ENCODE data around the gene FBL. TPM values are rescaled to one million over a fixed set of nuclear protein-coding genes. Genes with fewer than 3 reads are reported as not detected.

The FBL gene
- total RNA-seq, 1 donor from 2014 or later: 420 TPM

GRCh38 chr19:39871886-39872866 lies 26.0 kb upstream of the FBL start:
- CTCF ChIA-PET: no interaction called here
- H3K4me1 Mint-ChIP-seq: no peaks in the 10 kb centered on the region
- TF ChIP-seq CTCF (IDR thresholded peaks at IDR 0.05): no peak
- POLR2A ChIA-PET: no interaction called here
- no peaks in the 10 kb centered on the region for H3K27me3 Mint-ChIP-seq
- no peak overlapping the region for H3K27ac Mint-ChIP-seq
- intact Hi-C loops (cut with micrococcal nuclease): no loop called here
- no peaks in the 10 kb centered on the region for H3K36me3 Mint-ChIP-seq (ENCODE audit: low read depth)
- no peak overlapping the region for H3K4me3 Mint-ChIP-seq
- ATAC-seq (ENCODE audit: low read depth) (no peak), DNase-seq (no peak)
- H3K9me3 Mint-ChIP-seq: no peaks in the 10 kb centered on the region

- CTCF ChIA-PET: no interaction called here
- no peak for ATAC-seq (ENCODE audit: low read depth)
- POLR2A ChIA-PET: no interaction called here
- Mint-ChIP-seq H3K4me3 (no peak overlapping the region), H3K27ac (no peak overlapping the region), H3K27me3 (no peaks in the 10 kb centered on the region), H3K36me3 (ENCODE audit: low read depth) (no peaks in the 10 kb centered on the region), H3K9me3 (no peaks in the 10 kb centered on the region), H3K4me1 (no peaks in the 10 kb centered on the region)
- intact Hi-C loops (cut with micrococcal nuclease): no loop called here
- TF ChIP-seq CTCF (IDR thresholded peaks at IDR 0.05): no peak
- DNase-seq: no peak
These were observed 25.2 kb upstream of the FBL start for GRCh38 chr19:39871362-39871761.

GRCh38 chr19:39870171-39870971 lies 24.2 kb upstream of the FBL start:
- CTCF ChIA-PET: no interaction called here
- Mint-ChIP-seq H3K36me3 (ENCODE audit: low read depth) (no peaks in the 10 kb centered on the region), H3K4me1 (no peaks in the 10 kb centered on the region), H3K9me3 (no peaks in the 10 kb centered on the region), H3K27ac (no peak overlapping the region), H3K27me3 (no peaks in the 10 kb centered on the region), H3K4me3 (no peak overlapping the region)
- intact Hi-C loops (cut with micrococcal nuclease): no loop called here
- TF ChIP-seq CTCF (IDR thresholded peaks at IDR 0.05): no peak
- DNase-seq: no peak
- ATAC-seq (ENCODE audit: low read depth): no peak
- POLR2A ChIA-PET: interaction anchor here (0.6 kb wide), 1 partner anchor 295 kb away, joined by 4 read pairs; no protein-coding TSS in a partner anchor

- Mint-ChIP-seq H3K4me3 (no peak overlapping the region), H3K9me3 (no peaks in the 10 kb centered on the region), H3K36me3 (ENCODE audit: low read depth) (no peaks in the 10 kb centered on the region), H3K4me1 (no peaks in the 10 kb centered on the region), H3K27ac (no peak overlapping the region), H3K27me3 (no peaks in the 10 kb centered on the region)
- DNase-seq (no peak), ATAC-seq (ENCODE audit: low read depth) (no peak)
- TF ChIP-seq CTCF (IDR thresholded peaks at IDR 0.05): no peak
- ChIA-PET POLR2A (no interaction called here), CTCF (no interaction called here)
- intact Hi-C loops (cut with micrococcal nuclease): no loop called here
These were observed 21.8 kb upstream of the FBL start for GRCh38 chr19:39867952-39868351.

GRCh38 chr19:39867133-39867532 lies 21.0 kb upstream of the FBL start:
- no peaks in the 10 kb centered on the region for H3K36me3 Mint-ChIP-seq (ENCODE audit: low read depth)
- ATAC-seq (ENCODE audit: low read depth): no peak

More at GRCh38 chr19:39867133-39867532, 21.0 kb upstream of the FBL start:
- intact Hi-C loops (cut with micrococcal nuclease): no loop called here
- Mint-ChIP-seq H3K27me3 (no peaks in the 10 kb centered on the region), H3K4me3 (no peak overlapping the region), H3K4me1 (no peaks in the 10 kb centered on the region), H3K27ac (no peak overlapping the region), H3K9me3 (no peaks in the 10 kb centered on the region)
- CTCF ChIA-PET: interaction anchor here (1.2 kb wide), 1 partner anchor 23 kb away, joined by 3 read pairs; no protein-coding TSS in a partner anchor
- POLR2A ChIA-PET: no interaction called here
- TF ChIP-seq CTCF (IDR thresholded peaks at IDR 0.05): no peak
- no peak for DNase-seq
